A549 (cell line): ENCODE measurements around the gene DLGAP1. TPM values are rescaled to one million over a fixed set of nuclear protein-coding genes. Genes with fewer than 3 reads are reported as not detected.

Source experiments
- ATAC-seq, 2 experiments: fragments of 200-7000 bp in 1 of 2; fragments of >200 bp in 1 of 2; cut with Nextera tagmentation in 1 of 2; cut with Tn5 transposase in 1 of 2; 3 replicates each; pipeline versions ENCODE4 v1.8.0 to v1.9.1; 2018 to 2020; ENCODE audit warnings: mild to moderate bottlenecking in 1 of 2, moderate library complexity in 1 of 2
- CTCF ChIA-PET: fragments of 300-600 bp; sonication (Branson Sonifier 250); formaldehyde crosslinking; extraction: SDS; loops from one replicate; lab custom pipeline; 2021; ENCODE audit warnings: antibody characterized with exemption, inconsistent platforms; lab: Yijun Ruan, JAX
- POLR2A ChIA-PET: fragments of 350-600 bp; formaldehyde crosslinking; extraction: SDS; loops from one replicate; lab custom pipeline; 2021; ENCODE audit warnings: antibody characterized with exemption, inconsistent platforms; lab: Yijun Ruan, JAX
- DNase-seq, 2 experiments: peaks; one replicate each; pipeline versions ENCODE4 v3.0.0 to v3.0.0-alpha.2; 2011 to 2016; ENCODE audit warnings: low read depth in 1 of 2, low spot score in 1 of 2
- FAIRE-seq: peaks from 2 replicates; lab custom pipeline; 2011; peaks lifted over from hg19 to GRCh38; lab: Jason Lieb, UNC
- H3K27ac ChIP-seq, 2 experiments: fragments of >200 bp; sonication (Bioruptor Twin); formaldehyde crosslinking; 3 replicates each; pipeline ENCODE4 v1.5.1; 2016 to 2017
- H3K4me1 ChIP-seq: fragments of >200 bp; sonication (Bioruptor Twin); formaldehyde crosslinking; 3 replicates; pipeline ENCODE4 v1.6.1; 2016
- H3K4me2 ChIP-seq: fragments of >200 bp; sonication (Bioruptor Twin); formaldehyde crosslinking; 3 replicates; pipeline ENCODE4 v1.6.1; 2016
- H3K4me3 ChIP-seq: fragments of >200 bp; sonication (Bioruptor Twin); formaldehyde crosslinking; 3 replicates; pipeline ENCODE4 v1.5.1; 2016
- H3K9me3 ChIP-seq: fragments of >200 bp; sonication (Bioruptor Twin); formaldehyde crosslinking; 3 replicates; pipeline ENCODE4 v1.6.1; 2016
- BHLHE40 ChIP-seq: IDR thresholded peaks from 2 replicates; pipeline ENCODE4 v1.6.1; 2012; ENCODE audit warnings: low read depth, low read length, inconsistent platforms
- EHF ChIP-seq: fragments of 250-450 bp; sonication (Bioruptor Pico); IDR thresholded peaks from 2 replicates; pipeline ENCODE4 v1.5.0; 2020; ENCODE audit warnings: mild to moderate bottlenecking
- MAFK ChIP-seq: fragments of 450-650 bp; IDR thresholded peaks from 2 replicates; pipeline ENCODE4 v1.6.1; 2014; ENCODE audit not compliant: partially characterized antibody
- NPAS2 ChIP-seq: fragments of 250-450 bp; sonication (Bioruptor Pico); IDR thresholded peaks from 2 replicates; pipeline ENCODE4 v1.8.0; 2022; ENCODE audit warnings: mild to moderate bottlenecking, moderate library complexity, borderline replicate concordance
- TP53 ChIP-seq: fragments of 250-450 bp; sonication (Bioruptor Pico); IDR thresholded peaks from 2 replicates; pipeline ENCODE4 v1.5.0; 2021; ENCODE audit warnings: mild to moderate bottlenecking, moderate library complexity
- ZNF302 ChIP-seq: fragments of 250-450 bp; sonication (Bioruptor Pico); IDR thresholded peaks from 2 replicates; pipeline ENCODE4 v1.9.0; 2021; ENCODE audit warnings: inconsistent platforms, mild to moderate bottlenecking, moderate library complexity
- WGBS: methylation state at CpG from one replicate; pipeline ENCODE4 v1.1.6; 2017; ENCODE audit errors: missing lambda C conversion rate; 5-methylcytosine and 5-hydroxymethylcytosine counted together
- polyA plus RNA-seq, 4 experiments: library from polyadenylated mRNA; depleted of rRNA in 3 of 4; stranded (reverse); fragments of >200 nt; fragmentation: RNase III in 1 of 4; extraction: RNeasy Plus Mini Kit Qiagen cat#74134 plus additional on column Dnase treatment in 1 of 4; gene quantifications; 2 replicates in 3 of 4; 3 replicates in 1 of 4; pipeline ENCODE4 v1.2.3, GENCODE V29; 2011 to 2017
- TF ChIP-seq, protein P1 (sequence below): IDR thresholded peaks from 2 replicates; pipeline ENCODE4 v1.6.1; 2012
- TF ChIP-seq, protein P2 (sequence below): fragments of 250-450 bp; sonication (Bioruptor Pico); IDR thresholded peaks from 2 replicates; pipeline ENCODE4 v1.5.0; 2020; ENCODE audit warnings: low read depth, mild to moderate bottlenecking, moderate library complexity
- TF ChIP-seq, protein P3 (sequence below): fragments of 250-450 bp; sonication (Bioruptor Pico); IDR thresholded peaks from 2 replicates; pipeline ENCODE4 v1.5.0; 2021; ENCODE audit warnings: mild to moderate bottlenecking, moderate library complexity, borderline replicate concordance
- TF ChIP-seq, protein P4 (sequence below): fragments of >200 bp; sonication (Bioruptor Twin); formaldehyde crosslinking; IDR thresholded peaks from 3 replicates; pipeline ENCODE4 v1.5.1; 2016

The DLGAP1 gene
- polyA plus RNA-seq, 2 of the 4 experiments (the other 2 are of a cell fraction): 0.04 to 0.12 TPM

DNA sequence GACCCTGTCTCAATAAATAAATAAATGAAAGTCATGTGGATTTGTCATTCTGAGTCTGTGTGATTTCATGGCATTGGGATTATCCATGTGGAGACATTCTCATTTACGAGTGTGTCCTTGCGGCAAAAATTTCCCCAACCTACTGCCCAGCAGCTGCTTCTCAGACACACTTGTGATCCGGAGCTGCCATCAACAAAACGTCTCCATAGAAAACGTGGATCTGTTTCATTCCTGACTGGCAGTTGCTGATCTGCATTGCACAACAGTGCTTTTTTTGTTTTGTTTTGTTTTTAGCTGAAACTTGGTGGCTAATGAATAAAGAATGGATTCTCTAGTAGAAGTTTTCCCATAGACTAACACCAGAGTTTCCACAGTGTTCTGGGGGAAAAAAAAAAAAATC lies 930.4 kb downstream of the DLGAP1 start:
- TF ChIP-seq, protein P1, sequence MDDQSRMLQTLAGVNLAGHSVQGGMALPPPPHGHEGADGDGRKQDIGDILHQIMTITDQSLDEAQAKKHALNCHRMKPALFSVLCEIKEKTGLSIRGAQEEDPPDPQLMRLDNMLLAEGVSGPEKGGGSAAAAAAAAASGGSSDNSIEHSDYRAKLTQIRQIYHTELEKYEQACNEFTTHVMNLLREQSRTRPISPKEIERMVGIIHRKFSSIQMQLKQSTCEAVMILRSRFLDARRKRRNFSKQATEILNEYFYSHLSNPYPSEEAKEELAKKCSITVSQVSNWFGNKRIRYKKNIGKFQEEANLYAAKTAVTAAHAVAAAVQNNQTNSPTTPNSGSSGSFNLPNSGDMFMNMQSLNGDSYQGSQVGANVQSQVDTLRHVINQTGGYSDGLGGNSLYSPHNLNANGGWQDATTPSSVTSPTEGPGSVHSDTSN: no peak
- no peak for TF ChIP-seq TP53 (CRISPR knock-in tag)
- TF ChIP-seq, protein P2, sequence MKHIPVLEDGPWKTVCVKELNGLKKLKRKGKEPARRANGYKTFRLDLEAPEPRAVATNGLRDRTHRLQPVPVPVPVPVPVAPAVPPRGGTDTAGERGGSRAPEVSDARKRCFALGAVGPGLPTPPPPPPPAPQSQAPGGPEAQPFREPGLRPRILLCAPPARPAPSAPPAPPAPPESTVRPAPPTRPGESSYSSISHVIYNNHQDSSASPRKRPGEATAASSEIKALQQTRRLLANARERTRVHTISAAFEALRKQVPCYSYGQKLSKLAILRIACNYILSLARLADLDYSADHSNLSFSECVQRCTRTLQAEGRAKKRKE (CRISPR knock-in tag): no peak
- no peak for TF ChIP-seq EHF
- no peak for TF ChIP-seq MAFK
- TF ChIP-seq BHLHE40: no peak
- no peak for TF ChIP-seq ZNF302 (CRISPR knock-in tag)
- TF ChIP-seq NPAS2 (CRISPR knock-in tag): no peak
- no peak for FAIRE-seq
- no peak overlapping the region for H3K4me3 ChIP-seq
- ATAC-seq: no peak
- CTCF ChIA-PET: interaction anchor here (0.9 kb wide), 1 partner anchor 149 kb away, joined by 3 read pairs; no protein-coding TSS in a partner anchor
- POLR2A ChIA-PET: no interaction called here
- no peaks in the 10 kb centered on the region for H3K4me1 ChIP-seq
- no peak overlapping the region for H3K27ac ChIP-seq
- WGBS: 74% methylated on average over 5 of the region's 5 CpGs
- no peaks in the 10 kb centered on the region; the same call in 1 of the 3 replicates for H3K9me3 ChIP-seq
- DNase-seq: no peak
- no peak overlapping the region for H3K4me2 ChIP-seq

DNA sequence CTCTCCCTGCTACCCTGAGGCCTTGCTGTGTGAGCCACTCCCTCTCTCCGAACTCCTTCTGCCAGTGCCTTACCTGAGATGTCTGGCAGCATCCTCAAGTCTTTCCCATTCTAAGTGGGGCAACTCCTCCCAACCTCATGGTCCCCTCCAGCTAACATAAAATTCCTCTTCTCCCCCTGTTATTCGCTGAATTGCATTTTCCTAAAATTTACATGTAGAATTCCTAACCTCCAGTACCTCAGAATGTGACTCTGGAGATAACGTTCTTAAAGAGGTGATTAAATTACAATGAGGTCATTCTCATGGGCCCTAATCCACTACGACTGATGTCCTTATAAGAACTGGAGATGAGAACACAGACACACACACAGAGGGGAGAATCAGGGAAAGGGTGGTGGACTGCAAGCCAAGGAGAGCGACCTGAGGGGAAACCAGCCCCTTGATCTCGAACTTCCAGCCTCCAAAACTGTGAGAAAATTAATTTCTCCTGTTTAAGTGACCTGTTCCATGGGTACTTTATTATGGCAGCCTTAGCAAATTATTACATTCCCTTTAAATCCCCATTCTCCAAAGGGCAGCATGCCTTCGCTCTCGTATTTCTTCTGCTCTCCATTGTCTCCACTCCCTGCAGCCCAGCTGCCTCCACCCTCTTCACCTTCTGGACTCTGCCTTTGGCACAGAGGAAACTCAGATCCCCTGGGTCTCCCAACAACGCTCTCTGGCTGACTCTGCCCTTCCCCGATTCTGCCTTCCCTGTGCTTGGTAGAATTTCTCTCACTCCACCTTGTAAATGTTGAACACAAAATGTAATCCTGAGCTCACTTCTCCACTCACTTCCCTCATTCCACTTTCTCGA lies 934.6 kb downstream of the DLGAP1 start:
- FAIRE-seq (no peak), ATAC-seq (no peak; a peak in 1 of 6 replicates), DNase-seq (no peak)
- Histone ChIP-seq H3K4me2 (no peak overlapping the region), H3K4me3 (no peak overlapping the region), H3K9me3 (no peaks in the 10 kb centered on the region; the same call in 1 of the 3 replicates), H3K4me1 (no peaks in the 10 kb centered on the region), H3K27ac (0 out of 6 replicates have a peak overlapping the region, but pooled peaks of 1 of the 2 experiments have one; percentile 21)
- ChIA-PET CTCF (interaction anchor here (0.7 kb wide), 1 partner anchor 9 kb away, joined by 3 read pairs; no protein-coding TSS in a partner anchor), POLR2A (no interaction called here)
- whole genome bisulfite sequencing: 80% methylated on average over 11 of the region's 11 CpGs
- TF ChIP-seq, protein P3, sequence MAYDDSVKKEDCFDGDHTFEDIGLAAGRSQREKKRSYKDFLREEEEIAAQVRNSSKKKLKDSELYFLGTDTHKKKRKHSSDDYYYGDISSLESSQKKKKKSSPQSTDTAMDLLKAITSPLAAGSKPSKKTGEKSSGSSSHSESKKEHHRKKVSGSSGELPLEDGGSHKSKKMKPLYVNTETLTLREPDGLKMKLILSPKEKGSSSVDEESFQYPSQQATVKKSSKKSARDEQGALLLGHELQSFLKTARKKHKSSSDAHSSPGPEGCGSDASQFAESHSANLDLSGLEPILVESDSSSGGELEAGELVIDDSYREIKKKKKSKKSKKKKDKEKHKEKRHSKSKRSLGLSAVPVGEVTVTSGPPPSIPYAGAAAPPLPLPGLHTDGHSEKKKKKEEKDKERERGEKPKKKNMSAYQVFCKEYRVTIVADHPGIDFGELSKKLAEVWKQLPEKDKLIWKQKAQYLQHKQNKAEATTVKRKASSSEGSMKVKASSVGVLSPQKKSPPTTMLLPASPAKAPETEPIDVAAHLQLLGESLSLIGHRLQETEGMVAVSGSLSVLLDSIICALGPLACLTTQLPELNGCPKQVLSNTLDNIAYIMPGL (CRISPR knock-in tag): no peak
- TF ChIP-seq, protein P4, sequence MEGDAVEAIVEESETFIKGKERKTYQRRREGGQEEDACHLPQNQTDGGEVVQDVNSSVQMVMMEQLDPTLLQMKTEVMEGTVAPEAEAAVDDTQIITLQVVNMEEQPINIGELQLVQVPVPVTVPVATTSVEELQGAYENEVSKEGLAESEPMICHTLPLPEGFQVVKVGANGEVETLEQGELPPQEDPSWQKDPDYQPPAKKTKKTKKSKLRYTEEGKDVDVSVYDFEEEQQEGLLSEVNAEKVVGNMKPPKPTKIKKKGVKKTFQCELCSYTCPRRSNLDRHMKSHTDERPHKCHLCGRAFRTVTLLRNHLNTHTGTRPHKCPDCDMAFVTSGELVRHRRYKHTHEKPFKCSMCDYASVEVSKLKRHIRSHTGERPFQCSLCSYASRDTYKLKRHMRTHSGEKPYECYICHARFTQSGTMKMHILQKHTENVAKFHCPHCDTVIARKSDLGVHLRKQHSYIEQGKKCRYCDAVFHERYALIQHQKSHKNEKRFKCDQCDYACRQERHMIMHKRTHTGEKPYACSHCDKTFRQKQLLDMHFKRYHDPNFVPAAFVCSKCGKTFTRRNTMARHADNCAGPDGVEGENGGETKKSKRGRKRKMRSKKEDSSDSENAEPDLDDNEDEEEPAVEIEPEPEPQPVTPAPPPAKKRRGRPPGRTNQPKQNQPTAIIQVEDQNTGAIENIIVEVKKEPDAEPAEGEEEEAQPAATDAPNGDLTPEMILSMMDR: no peak
- TF ChIP-seq, protein P2 (CRISPR knock-in tag): no peak
- TF ChIP-seq MAFK: peak; percentile 53
